K562 (cell line): ENCODE measurements around the gene KLK15. TPM values are rescaled to one million over a fixed set of nuclear protein-coding genes. Genes with fewer than 3 reads are reported as not detected.

Source experiments
- CBX2 ChIP-seq: fragments of 200-600 bp; sonication (generic); IDR thresholded peaks from one replicate; pipeline ENCODE4 v1.6.1; 2012; ENCODE audit warnings: mild to moderate bottlenecking, low read length, inconsistent platforms; ENCODE audit not compliant: insufficient read depth, poor library complexity, severe bottlenecking
- CBX3 ChIP-seq, 2 experiments: IDR thresholded peaks; 1 replicate in 1 of 2; 2 replicates in 1 of 2; pipeline ENCODE4 v1.6.1; 2012; ENCODE audit warnings: inconsistent platforms in 2 of 2, low read length in 2 of 2, borderline replicate concordance in 1 of 2, control low read depth in 1 of 2
- CBX5 ChIP-seq: IDR thresholded peaks from 2 replicates; pipeline ENCODE4 v1.6.1; 2014; ENCODE audit warnings: low read depth, borderline replicate concordance
- FOXA3 ChIP-seq, 2 experiments: fragments of 450-650 bp in 1 of 2; sonication (generic) in 1 of 2; formaldehyde crosslinking; IDR thresholded peaks in 1 of 2; conservative IDR thresholded peaks in 1 of 2; 2 replicates each; pipeline versions ENCODE4 v1.4.0 to v1.8.0; 2020 to 2022; ENCODE audit warnings: mild to moderate bottlenecking in 2 of 2, missing genetic modification reagents in 1 of 2
- MEF2A ChIP-seq: IDR thresholded peaks from 2 replicates; pipeline ENCODE4 v1.6.1; 2011; ENCODE audit warnings: low read depth, mild to moderate bottlenecking, low read length, moderate library complexity; ENCODE audit not compliant: control insufficient read depth
- SETDB1 ChIP-seq: IDR thresholded peaks from one replicate; pipeline ENCODE4 v1.6.1; 2012; ENCODE audit warnings: low read length, control low read depth, inconsistent platforms
- SMARCA4 ChIP-seq: fragments of 450-650 bp; IDR thresholded peaks from 2 replicates; pipeline ENCODE4 v1.6.1; 2016
- ZC3H11A ChIP-seq: IDR thresholded peaks from 2 replicates; pipeline ENCODE4 v1.6.1; 2012; ENCODE audit warnings: low read depth, low read length, improper control_type of control experiment
- ZFP30 ChIP-seq: fragments of 250-450 bp; sonication (Bioruptor Pico); IDR thresholded peaks from 2 replicates; pipeline ENCODE4 v1.8.0; 2022; ENCODE audit warnings: moderate library complexity, mild to moderate bottlenecking, inconsistent platforms, borderline replicate concordance
- polyA plus RNA-seq, 8 experiments: library from polyadenylated mRNA; depleted of rRNA in 4 of 8; stranded (reverse) in 5 of 8; unstranded in 3 of 8; fragments of >200 nt; fragmentation: Nextera tagmentation in 2 of 8; fragmentation: Illumina TruSeq in 1 of 8; extraction: Ambion mirVana in 2 of 8; extraction: Trizol in 1 of 8; gene quantifications; 2 replicates each; pipeline versions ENCODE4 v1.2.1 to v1.2.3, GENCODE V29; 2011 to 2014; ENCODE audit warnings: inconsistent platforms in 1 of 8, missing spikeins in 1 of 8
- total RNA-seq, 7 experiments: library from RNA; depleted of rRNA in 6 of 7; stranded (reverse); fragments of >200 nt in 6 of 7; fragmentation: Illumina TruSeq in 2 of 7; extraction: Trizol in 2 of 7; gene quantifications; 2 replicates each; pipeline versions ENCODE4 v1.2.1 to v1.2.3, GENCODE V29; 2011 to 2021; ENCODE audit warnings: low replicate concordance in 1 of 7
- TF ChIP-seq, protein P1 (sequence below), 2 experiments: IDR thresholded peaks; 2 replicates each; pipeline ENCODE4 v1.6.1; 2012; ENCODE audit warnings: improper control_type of control experiment in 2 of 2, low read depth in 2 of 2, low read length in 2 of 2, borderline replicate concordance in 1 of 2
- TF ChIP-seq, protein P2 (sequence below): fragments of 250-450 bp; sonication (Bioruptor Pico); IDR thresholded peaks from 2 replicates; pipeline ENCODE4 v1.4.0; 2020; ENCODE audit warnings: borderline replicate concordance
- TF ChIP-seq, protein P3 (sequence below): fragments of 450-650 bp; formaldehyde crosslinking; conservative IDR thresholded peaks from 2 replicates; pipeline ENCODE4 v1.4.0; 2022; ENCODE audit warnings: mild to moderate bottlenecking, missing genetic modification characterization
- TF ChIP-seq, protein P4 (sequence below): fragments of 450-650 bp; IDR thresholded peaks from 2 replicates; pipeline ENCODE4 v1.6.1; 2016; ENCODE audit warnings: borderline replicate concordance
- TF ChIP-seq, protein P5 (sequence below), 2 experiments: IDR thresholded peaks in 1 of 2; conservative IDR thresholded peaks in 1 of 2; 2 replicates each; pipeline ENCODE4 v1.6.1; 2016; ENCODE audit warnings: low read depth in 2 of 2, mild to moderate bottlenecking in 1 of 2, missing compliant biosample characterization in 1 of 2, missing genetic modification characterization in 1 of 2, moderate library complexity in 1 of 2

Gene KLK15
- total and polyA plus RNA-seq, 9 of the 15 experiments (the other 6 are each of a cell fraction or from before 2014, with no cell fraction given), result not detected

DNA sequence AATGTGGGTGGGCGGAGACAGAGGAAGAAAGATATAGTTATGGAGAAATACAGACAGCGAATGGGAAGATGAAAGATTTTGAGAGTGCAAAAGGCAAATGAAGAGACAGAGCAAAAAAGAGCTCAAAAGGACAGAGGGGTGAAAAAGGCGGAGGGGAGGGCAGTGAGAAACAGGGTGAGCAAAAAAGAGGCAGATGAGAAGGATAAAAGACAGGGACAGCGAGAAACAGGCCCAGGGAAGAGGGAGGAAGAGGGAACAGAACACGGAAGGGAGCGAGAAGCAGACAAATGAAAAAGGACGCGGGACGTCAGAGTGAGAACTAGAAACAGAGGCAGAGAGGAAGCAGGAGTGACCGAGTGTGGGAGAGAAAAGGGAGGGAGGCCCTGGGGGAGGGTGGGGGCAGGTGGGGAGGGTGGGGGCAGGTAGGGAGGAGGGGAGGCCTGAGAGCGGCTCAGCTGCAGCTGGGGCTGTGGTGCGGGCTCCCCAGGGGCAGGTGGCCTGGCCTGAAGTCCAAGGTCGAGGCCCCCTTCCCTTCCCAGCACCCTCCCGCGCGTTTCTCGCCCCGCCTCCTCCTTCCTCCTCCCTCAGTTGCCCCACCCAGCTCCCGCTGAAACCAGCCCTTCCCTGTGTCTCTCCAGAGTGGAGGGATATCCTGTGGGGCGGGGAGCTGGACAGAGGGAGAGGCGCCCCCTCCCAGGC is 12.7 kb downstream of the KLK15 start (continued):
- TF ChIP-seq, protein P1, sequence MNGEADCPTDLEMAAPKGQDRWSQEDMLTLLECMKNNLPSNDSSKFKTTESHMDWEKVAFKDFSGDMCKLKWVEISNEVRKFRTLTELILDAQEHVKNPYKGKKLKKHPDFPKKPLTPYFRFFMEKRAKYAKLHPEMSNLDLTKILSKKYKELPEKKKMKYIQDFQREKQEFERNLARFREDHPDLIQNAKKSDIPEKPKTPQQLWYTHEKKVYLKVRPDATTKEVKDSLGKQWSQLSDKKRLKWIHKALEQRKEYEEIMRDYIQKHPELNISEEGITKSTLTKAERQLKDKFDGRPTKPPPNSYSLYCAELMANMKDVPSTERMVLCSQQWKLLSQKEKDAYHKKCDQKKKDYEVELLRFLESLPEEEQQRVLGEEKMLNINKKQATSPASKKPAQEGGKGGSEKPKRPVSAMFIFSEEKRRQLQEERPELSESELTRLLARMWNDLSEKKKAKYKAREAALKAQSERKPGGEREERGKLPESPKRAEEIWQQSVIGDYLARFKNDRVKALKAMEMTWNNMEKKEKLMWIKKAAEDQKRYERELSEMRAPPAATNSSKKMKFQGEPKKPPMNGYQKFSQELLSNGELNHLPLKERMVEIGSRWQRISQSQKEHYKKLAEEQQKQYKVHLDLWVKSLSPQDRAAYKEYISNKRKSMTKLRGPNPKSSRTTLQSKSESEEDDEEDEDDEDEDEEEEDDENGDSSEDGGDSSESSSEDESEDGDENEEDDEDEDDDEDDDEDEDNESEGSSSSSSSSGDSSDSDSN (IDR thresholded peaks at IDR 0.05; ENCODE audit: borderline replicate concordance in 1 of 2, low read depth in 2 of 2, low read length in 2 of 2), result no peak
- TF ChIP-seq SETDB1 (no peak), SMARCA4 (peak; percentile 62), FOXA3 (CRISPR knock-in tag; conservative IDR thresholded peaks at IDR 0.05 in 1 of 2, IDR thresholded peaks at IDR 0.05 in 1 of 2) (0 out of 4 replicates have a peak, but pooled peaks of 1 of the 2 experiments have one; percentile 8), CBX3 (IDR thresholded peaks at IDR 0.05; ENCODE audit: borderline replicate concordance in 1 of 2, low read length in 2 of 2) (no peak), CBX5 (no peak), CBX2 (no peak), ZFP30 (CRISPR knock-in tag) (no peak), ZC3H11A (no peak), MEF2A (no peak)
- TF ChIP-seq, protein P2, sequence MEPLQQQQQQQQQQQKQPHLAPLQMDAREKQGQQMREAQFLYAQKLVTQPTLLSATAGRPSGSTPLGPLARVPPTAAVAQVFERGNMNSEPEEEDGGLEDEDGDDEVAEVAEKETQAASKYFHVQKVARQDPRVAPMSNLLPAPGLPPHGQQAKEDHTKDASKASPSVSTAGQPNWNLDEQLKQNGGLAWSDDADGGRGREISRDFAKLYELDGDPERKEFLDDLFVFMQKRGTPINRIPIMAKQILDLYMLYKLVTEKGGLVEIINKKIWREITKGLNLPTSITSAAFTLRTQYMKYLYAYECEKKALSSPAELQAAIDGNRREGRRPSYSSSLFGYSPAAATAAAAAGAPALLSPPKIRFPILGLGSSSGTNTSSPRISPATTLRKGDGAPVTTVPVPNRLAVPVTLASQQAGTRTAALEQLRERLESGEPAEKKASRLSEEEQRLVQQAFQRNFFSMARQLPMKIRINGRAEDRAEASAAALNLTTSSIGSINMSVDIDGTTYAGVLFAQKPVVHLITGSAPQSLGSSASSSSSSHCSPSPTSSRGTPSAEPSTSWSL, result no peak
- TF ChIP-seq, protein P3, sequence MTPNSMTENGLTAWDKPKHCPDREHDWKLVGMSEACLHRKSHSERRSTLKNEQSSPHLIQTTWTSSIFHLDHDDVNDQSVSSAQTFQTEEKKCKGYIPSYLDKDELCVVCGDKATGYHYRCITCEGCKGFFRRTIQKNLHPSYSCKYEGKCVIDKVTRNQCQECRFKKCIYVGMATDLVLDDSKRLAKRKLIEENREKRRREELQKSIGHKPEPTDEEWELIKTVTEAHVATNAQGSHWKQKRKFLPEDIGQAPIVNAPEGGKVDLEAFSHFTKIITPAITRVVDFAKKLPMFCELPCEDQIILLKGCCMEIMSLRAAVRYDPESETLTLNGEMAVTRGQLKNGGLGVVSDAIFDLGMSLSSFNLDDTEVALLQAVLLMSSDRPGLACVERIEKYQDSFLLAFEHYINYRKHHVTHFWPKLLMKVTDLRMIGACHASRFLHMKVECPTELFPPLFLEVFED, result peak; percentile 20; the same call in 1 of the 2 replicates
- TF ChIP-seq, protein P4, sequence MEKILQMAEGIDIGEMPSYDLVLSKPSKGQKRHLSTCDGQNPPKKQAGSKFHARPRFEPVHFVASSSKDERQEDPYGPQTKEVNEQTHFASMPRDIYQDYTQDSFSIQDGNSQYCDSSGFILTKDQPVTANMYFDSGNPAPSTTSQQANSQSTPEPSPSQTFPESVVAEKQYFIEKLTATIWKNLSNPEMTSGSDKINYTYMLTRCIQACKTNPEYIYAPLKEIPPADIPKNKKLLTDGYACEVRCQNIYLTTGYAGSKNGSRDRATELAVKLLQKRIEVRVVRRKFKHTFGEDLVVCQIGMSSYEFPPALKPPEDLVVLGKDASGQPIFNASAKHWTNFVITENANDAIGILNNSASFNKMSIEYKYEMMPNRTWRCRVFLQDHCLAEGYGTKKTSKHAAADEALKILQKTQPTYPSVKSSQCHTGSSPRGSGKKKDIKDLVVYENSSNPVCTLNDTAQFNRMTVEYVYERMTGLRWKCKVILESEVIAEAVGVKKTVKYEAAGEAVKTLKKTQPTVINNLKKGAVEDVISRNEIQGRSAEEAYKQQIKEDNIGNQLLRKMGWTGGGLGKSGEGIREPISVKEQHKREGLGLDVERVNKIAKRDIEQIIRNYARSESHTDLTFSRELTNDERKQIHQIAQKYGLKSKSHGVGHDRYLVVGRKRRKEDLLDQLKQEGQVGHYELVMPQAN, result peak; percentile 69
- TF ChIP-seq, protein P5, sequence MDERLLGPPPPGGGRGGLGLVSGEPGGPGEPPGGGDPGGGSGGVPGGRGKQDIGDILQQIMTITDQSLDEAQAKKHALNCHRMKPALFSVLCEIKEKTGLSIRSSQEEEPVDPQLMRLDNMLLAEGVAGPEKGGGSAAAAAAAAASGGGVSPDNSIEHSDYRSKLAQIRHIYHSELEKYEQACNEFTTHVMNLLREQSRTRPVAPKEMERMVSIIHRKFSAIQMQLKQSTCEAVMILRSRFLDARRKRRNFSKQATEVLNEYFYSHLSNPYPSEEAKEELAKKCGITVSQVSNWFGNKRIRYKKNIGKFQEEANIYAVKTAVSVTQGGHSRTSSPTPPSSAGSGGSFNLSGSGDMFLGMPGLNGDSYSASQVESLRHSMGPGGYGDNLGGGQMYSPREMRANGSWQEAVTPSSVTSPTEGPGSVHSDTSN (CRISPR knock-in tag; IDR thresholded peaks at IDR 0.05; ENCODE audit: low read depth), result no peak
- TF ChIP-seq, protein P5 (tag; conservative IDR thresholded peaks at IDR 0.05; ENCODE audit: low read depth), result no peak
